K562 (cell line): ENCODE results near the gene NKAPL. TPM values are rescaled to one million over a fixed set of nuclear protein-coding genes. Genes with fewer than 3 reads are reported as not detected.

Source experiments
- MCM7 ChIP-seq, 2 experiments: fragments of 450-650 bp; IDR thresholded peaks; 2 replicates each; pipeline ENCODE4 v1.6.1; 2016 to 2018
- NFIX ChIP-seq: fragments of 250-450 bp; sonication (Bioruptor Pico); IDR thresholded peaks from 2 replicates; pipeline ENCODE4 v1.4.0; 2020; ENCODE audit warnings: low read depth, mild to moderate bottlenecking, moderate library complexity
- POLR3A ChIP-seq: IDR thresholded peaks from 2 replicates; pipeline ENCODE4 v1.6.1; 2011; ENCODE audit warnings: borderline replicate concordance, mild to moderate bottlenecking, moderate library complexity; ENCODE audit not compliant: insufficient read length, insufficient read depth; ENCODE audit errors: extremely low read depth
- STAG1 ChIP-seq: sonication (generic); formaldehyde crosslinking; IDR thresholded peaks from 2 replicates; pipeline ENCODE4 v1.5.0; 2020; ENCODE audit warnings: missing genetic modification reagents, borderline replicate concordance
- polyA plus RNA-seq, 8 experiments: library from polyadenylated mRNA; depleted of rRNA in 4 of 8; stranded (reverse) in 5 of 8; unstranded in 3 of 8; fragments of >200 nt; fragmentation: Nextera tagmentation in 2 of 8; fragmentation: Illumina TruSeq in 1 of 8; extraction: Ambion mirVana in 2 of 8; extraction: Trizol in 1 of 8; gene quantifications; 2 replicates each; pipeline versions ENCODE4 v1.2.1 to v1.2.3, GENCODE V29; 2011 to 2014; ENCODE audit warnings: inconsistent platforms in 1 of 8, missing spikeins in 1 of 8
- total RNA-seq, 7 experiments: library from RNA; depleted of rRNA in 6 of 7; stranded (reverse); fragments of >200 nt in 6 of 7; fragmentation: Illumina TruSeq in 2 of 7; extraction: Trizol in 2 of 7; gene quantifications; 2 replicates each; pipeline versions ENCODE4 v1.2.1 to v1.2.3, GENCODE V29; 2011 to 2021; ENCODE audit warnings: low replicate concordance in 1 of 7
- TF ChIP-seq, protein P1 (sequence below), 2 experiments: fragments of 450-650 bp in 1 of 2; sonication (generic) in 1 of 2; formaldehyde crosslinking in 1 of 2; IDR thresholded peaks; 2 replicates each; pipeline versions ENCODE4 v1.7.1 to v1.9.0; 2016 to 2022; ENCODE audit warnings: inconsistent platforms in 1 of 2, mild to moderate bottlenecking in 1 of 2, missing genetic modification reagents in 1 of 2
- TF ChIP-seq, protein P2 (sequence below): IDR thresholded peaks from 3 replicates; pipeline ENCODE4 v1.6.1; 2011; ENCODE audit warnings: borderline replicate concordance, mild to moderate bottlenecking; ENCODE audit not compliant: insufficient read length, insufficient read depth
- TF ChIP-seq, protein P3 (sequence below): fragments of 250-450 bp; sonication (Bioruptor Pico); IDR thresholded peaks from 2 replicates; pipeline ENCODE4 v1.5.0; 2020; ENCODE audit warnings: mild to moderate bottlenecking, borderline replicate concordance

The NKAPL gene
- total and polyA plus RNA-seq, 9 of the 15 experiments (the other 6 are each of a cell fraction or from before 2014, with no cell fraction given) = not detected

DNA sequence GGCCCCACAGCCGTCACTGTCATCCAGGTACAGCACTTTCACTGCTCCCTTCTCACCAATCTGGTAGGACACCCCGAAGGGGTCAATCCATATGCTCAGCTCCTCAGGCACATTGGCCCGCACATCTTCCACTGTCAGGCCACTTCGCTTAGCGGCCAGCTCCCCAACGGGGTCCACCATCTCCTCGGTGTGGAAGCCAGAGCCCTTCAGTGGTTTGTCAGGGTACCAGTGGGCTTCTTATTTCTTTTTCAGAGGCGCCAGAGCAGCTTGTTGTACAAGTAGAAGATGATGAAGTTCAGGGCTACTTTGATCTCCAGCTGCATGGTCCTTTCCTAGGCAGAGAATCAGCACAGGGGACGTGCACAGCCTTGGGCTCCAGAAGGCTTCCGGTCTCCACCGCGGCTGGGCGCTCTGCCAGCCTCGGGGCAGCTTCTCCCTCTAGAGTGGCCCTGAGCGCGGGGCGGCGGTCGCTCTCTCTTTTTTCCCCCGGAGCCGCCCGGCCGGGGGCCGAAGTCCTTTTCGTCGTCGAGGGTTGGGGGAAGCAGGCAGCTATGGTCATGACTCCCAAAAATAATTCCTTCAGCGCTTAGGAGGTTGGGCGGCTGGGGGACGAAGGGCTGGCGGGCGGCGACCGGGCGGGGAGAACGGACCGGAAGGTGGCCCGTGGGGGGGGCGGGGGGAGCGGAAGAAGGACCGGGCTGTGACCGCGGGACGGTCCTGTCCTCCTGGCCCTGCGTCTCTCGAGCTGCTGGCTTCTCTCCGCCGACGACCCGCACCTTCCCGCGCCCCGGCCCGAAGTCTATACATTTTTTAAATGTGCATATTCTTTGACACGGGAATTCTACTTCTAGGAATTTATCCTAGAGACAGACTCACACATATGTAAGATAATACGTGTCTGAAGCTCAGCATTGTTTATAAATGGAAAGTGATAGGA is 40.5 kb upstream of the NKAPL start (continued):
- TF ChIP-seq, protein P1, sequence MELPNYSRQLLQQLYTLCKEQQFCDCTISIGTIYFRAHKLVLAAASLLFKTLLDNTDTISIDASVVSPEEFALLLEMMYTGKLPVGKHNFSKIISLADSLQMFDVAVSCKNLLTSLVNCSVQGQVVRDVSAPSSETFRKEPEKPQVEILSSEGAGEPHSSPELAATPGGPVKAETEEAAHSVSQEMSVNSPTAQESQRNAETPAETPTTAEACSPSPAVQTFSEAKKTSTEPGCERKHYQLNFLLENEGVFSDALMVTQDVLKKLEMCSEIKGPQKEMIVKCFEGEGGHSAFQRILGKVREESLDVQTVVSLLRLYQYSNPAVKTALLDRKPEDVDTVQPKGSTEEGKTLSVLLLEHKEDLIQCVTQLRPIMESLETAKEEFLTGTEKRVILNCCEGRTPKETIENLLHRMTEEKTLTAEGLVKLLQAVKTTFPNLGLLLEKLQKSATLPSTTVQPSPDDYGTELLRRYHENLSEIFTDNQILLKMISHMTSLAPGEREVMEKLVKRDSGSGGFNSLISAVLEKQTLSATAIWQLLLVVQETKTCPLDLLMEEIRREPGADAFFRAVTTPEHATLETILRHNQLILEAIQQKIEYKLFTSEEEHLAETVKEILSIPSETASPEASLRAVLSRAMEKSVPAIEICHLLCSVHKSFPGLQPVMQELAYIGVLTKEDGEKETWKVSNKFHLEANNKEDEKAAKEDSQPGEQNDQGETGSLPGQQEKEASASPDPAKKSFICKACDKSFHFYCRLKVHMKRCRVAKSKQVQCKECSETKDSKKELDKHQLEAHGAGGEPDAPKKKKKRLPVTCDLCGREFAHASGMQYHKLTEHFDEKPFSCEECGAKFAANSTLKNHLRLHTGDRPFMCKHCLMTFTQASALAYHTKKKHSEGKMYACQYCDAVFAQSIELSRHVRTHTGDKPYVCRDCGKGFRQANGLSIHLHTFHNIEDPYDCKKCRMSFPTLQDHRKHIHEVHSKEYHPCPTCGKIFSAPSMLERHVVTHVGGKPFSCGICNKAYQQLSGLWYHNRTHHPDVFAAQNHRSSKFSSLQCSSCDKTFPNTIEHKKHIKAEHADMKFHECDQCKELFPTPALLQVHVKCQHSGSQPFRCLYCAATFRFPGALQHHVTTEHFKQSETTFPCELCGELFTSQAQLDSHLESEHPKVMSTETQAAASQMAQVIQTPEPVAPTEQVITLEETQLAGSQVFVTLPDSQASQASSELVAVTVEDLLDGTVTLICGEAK (IDR thresholded peaks at IDR 0.05) = peak; percentile 93
- TF ChIP-seq, protein P1 (CRISPR knock-in tag; IDR thresholded peaks at IDR 0.05) = no peak
- TF ChIP-seq NFIX (CRISPR knock-in tag) = peak; percentile 45; the same call in 1 of the 2 replicates
- TF ChIP-seq STAG1 (CRISPR knock-in tag) = no peak
- TF ChIP-seq, protein P2, sequence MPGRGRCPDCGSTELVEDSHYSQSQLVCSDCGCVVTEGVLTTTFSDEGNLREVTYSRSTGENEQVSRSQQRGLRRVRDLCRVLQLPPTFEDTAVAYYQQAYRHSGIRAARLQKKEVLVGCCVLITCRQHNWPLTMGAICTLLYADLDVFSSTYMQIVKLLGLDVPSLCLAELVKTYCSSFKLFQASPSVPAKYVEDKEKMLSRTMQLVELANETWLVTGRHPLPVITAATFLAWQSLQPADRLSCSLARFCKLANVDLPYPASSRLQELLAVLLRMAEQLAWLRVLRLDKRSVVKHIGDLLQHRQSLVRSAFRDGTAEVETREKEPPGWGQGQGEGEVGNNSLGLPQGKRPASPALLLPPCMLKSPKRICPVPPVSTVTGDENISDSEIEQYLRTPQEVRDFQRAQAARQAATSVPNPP = no peak
- TF ChIP-seq MCM7 (IDR thresholded peaks at IDR 0.05) = no peak
- TF ChIP-seq, protein P3, sequence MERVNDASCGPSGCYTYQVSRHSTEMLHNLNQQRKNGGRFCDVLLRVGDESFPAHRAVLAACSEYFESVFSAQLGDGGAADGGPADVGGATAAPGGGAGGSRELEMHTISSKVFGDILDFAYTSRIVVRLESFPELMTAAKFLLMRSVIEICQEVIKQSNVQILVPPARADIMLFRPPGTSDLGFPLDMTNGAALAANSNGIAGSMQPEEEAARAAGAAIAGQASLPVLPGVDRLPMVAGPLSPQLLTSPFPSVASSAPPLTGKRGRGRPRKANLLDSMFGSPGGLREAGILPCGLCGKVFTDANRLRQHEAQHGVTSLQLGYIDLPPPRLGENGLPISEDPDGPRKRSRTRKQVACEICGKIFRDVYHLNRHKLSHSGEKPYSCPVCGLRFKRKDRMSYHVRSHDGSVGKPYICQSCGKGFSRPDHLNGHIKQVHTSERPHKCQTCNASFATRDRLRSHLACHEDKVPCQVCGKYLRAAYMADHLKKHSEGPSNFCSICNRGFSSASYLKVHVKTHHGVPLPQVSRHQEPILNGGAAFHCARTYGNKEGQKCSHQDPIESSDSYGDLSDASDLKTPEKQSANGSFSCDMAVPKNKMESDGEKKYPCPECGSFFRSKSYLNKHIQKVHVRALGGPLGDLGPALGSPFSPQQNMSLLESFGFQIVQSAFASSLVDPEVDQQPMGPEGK (CRISPR knock-in tag) = no peak
- TF ChIP-seq POLR3A = no peak
